ENCODE measurements around the gene SH3RF3. TPM values are rescaled to one million over a fixed set of nuclear protein-coding genes. Genes with fewer than 3 reads are reported as not detected.

The SH3RF3 gene
- total RNA-seq, 1 donor from 2014 or later: under 0.01 TPM

- no peaks in the 10 kb centered on the region for H3K36me3 ChIP-seq (ENCODE audit: control insufficient read depth, insufficient read depth, low read length)
- no peak for FAIRE-seq
- H3K27me3 ChIP-seq (ENCODE audit: control insufficient read depth, insufficient read depth, low read length): no peaks in the 10 kb centered on the region
- no peak for DNase-seq (ENCODE audit: low read depth)
- no peak for TF ChIP-seq CTCF (IDR thresholded peaks at IDR 0.05; ENCODE audit: insufficient read depth, low read length, severe bottlenecking)
- H3K4me3 ChIP-seq (ENCODE audit: low read depth, low read length): no peak overlapping the region
These were observed 208.2 kb downstream of the SH3RF3 start for GRCh38 chr2:109337221-109337620.

- Histone ChIP-seq H3K36me3 (ENCODE audit: control insufficient read depth, insufficient read depth, low read length) (no peaks in the 10 kb centered on the region), H3K4me3 (ENCODE audit: low read depth, low read length) (no peak overlapping the region), H3K27me3 (ENCODE audit: control insufficient read depth, insufficient read depth, low read length) (peaks cover 1% of the 10 kb centered on the region)
- FAIRE-seq (no peak), DNase-seq (ENCODE audit: low read depth) (peak; percentile 42)
- no peak for TF ChIP-seq CTCF (IDR thresholded peaks at IDR 0.05; ENCODE audit: insufficient read depth, low read length, severe bottlenecking)
These were observed 210.5 kb downstream of the SH3RF3 start for GRCh38 chr2:109339519-109339966.

- Histone ChIP-seq H3K36me3 (ENCODE audit: control insufficient read depth, insufficient read depth, low read length) (no peaks in the 10 kb centered on the region), H3K4me3 (ENCODE audit: low read depth, low read length) (no peak overlapping the region), H3K27me3 (ENCODE audit: control insufficient read depth, insufficient read depth, low read length) (peaks cover 5% of the 10 kb centered on the region)
- FAIRE-seq (no peak), DNase-seq (ENCODE audit: low read depth) (no peak)
- TF ChIP-seq CTCF (IDR thresholded peaks at IDR 0.05; ENCODE audit: insufficient read depth, low read length, severe bottlenecking): no peak
These were observed 211.4 kb downstream of the SH3RF3 start for GRCh38 chr2:109340381-109340780.

GRCh38 chr2:109341355-109342255 lies 212.6 kb downstream of the SH3RF3 start:
- FAIRE-seq (no peak), DNase-seq (ENCODE audit: low read depth) (peak; percentile 73)
- Histone ChIP-seq H3K4me3 (ENCODE audit: low read depth, low read length) (no peak overlapping the region), H3K27me3 (ENCODE audit: control insufficient read depth, insufficient read depth, low read length) (peaks cover 5% of the 10 kb centered on the region), H3K36me3 (ENCODE audit: control insufficient read depth, insufficient read depth, low read length) (no peaks in the 10 kb centered on the region)
- no peak for TF ChIP-seq CTCF (IDR thresholded peaks at IDR 0.05; ENCODE audit: insufficient read depth, low read length, severe bottlenecking)

- Histone ChIP-seq H3K4me3 (ENCODE audit: low read depth, low read length) (no peak overlapping the region), H3K27me3 (ENCODE audit: control insufficient read depth, insufficient read depth, low read length) (peaks cover 5% of the 10 kb centered on the region), H3K36me3 (ENCODE audit: control insufficient read depth, insufficient read depth, low read length) (no peaks in the 10 kb centered on the region)
- FAIRE-seq (no peak), DNase-seq (ENCODE audit: low read depth) (no peak)
- TF ChIP-seq CTCF (IDR thresholded peaks at IDR 0.05; ENCODE audit: insufficient read depth, low read length, severe bottlenecking): no peak
These were observed 213.3 kb downstream of the SH3RF3 start for GRCh38 chr2:109342256-109342850.

Measured in bronchial epithelial cell (primary cell).